Prostate gland (tissue), 2 donors: Measurements from ENCODE around the gene ZFP91. TPM values are rescaled to one million over a fixed set of nuclear protein-coding genes. Genes with fewer than 3 reads are reported as not detected.

Experiments
- DNase-seq: peaks from one replicate; pipeline ENCODE4 v3.0.0-alpha.2; 2019; ENCODE audit warnings: low spot score
- H3K27ac ChIP-seq, 2 donors: fragments of 200-600 bp; sonication (generic); 2 replicates each; pipeline ENCODE4 v1.5.1; 2017 to 2019
- H3K27me3 ChIP-seq: fragments of 200-600 bp; sonication (generic); replicated peaks from 2 replicates; pipeline ENCODE4 v1.5.1; 2019; ENCODE audit not compliant: insufficient read depth
- H3K36me3 ChIP-seq, 2 donors: fragments of 200-600 bp; sonication (generic); 1 replicate in 1 of 2; 2 replicates in 1 of 2; pipeline versions ENCODE4 v1.5.1 to v1.8.1; 2017 to 2019
- H3K4me1 ChIP-seq: fragments of 200-600 bp; sonication (generic); replicated peaks from 2 replicates; pipeline ENCODE4 v1.5.1; 2019
- H3K4me3 ChIP-seq, 2 donors: fragments of 200-600 bp; sonication (generic); 2 replicates each; pipeline ENCODE4 v1.5.1; 2017 to 2019
- H3K9me3 ChIP-seq: fragments of 200-600 bp; sonication (generic); 2 replicates; pipeline ENCODE4 v1.5.1; 2017
- CTCF ChIP-seq, 4 experiments: fragments of 200-600 bp in 2 of 4; fragments of 450-650 bp in 2 of 4; sonication (generic) in 2 of 4; IDR thresholded peaks; 1 replicate in 3 of 4; 2 replicates in 1 of 4; pipeline ENCODE4 v1.5.1; 2016 to 2019; ENCODE audit warnings: antibody characterized with exemption in 4 of 4, mild to moderate bottlenecking in 2 of 4, moderate library complexity in 2 of 4
- POLR2A ChIP-seq: fragments of 450-650 bp; IDR thresholded peaks from one replicate; pipeline ENCODE4 v1.6.1; 2016; ENCODE audit warnings: antibody characterized with exemption, mild to moderate bottlenecking
- POLR2AphosphoS5 ChIP-seq: sonication (generic); formaldehyde crosslinking; IDR thresholded peaks from one replicate; pipeline ENCODE4 v1.6.1; 2017; ENCODE audit warnings: antibody characterized with exemption
- WGBS: methylation state at CpG from one replicate; pipeline ENCODE4 v1.1.5; 2018; 5-methylcytosine and 5-hydroxymethylcytosine counted together
- intact Hi-C: fragments of 100-400 bp; cut with DNase I; formaldehyde crosslinking; loops from one replicate; pipeline ENCODE4 v1.14.2; 2022
- total RNA-seq, 2 donors: library from RNA; depleted of rRNA; stranded (reverse); fragments of >200 nt; gene quantifications; one replicate each; pipeline ENCODE4 v1.1.0, GENCODE V29; 2016

The ZFP91 gene
- total RNA-seq, 2 donors from 2014 or later, result 34.0 to 70.7 TPM

GRCh38 chr11:58573451-58574104, 5.3 kb upstream of the ZFP91 start:
- DNase-seq, result peak; percentile 50
- no peak overlapping the region for H3K4me3 ChIP-seq
- WGBS, result 43% methylated on average over 4 of the region's 4 CpGs
- peak overlapping the region; percentile 43 to 61 for H3K27ac ChIP-seq
- no peaks in the 10 kb centered on the region for H3K9me3 ChIP-seq
- H3K27me3 ChIP-seq, result no peaks in the 10 kb centered on the region
- no peaks in the 10 kb centered on the region for H3K36me3 ChIP-seq
- TF ChIP-seq POLR2AphosphoS5, result peak; percentile 11
- no peak for TF ChIP-seq POLR2A
- TF ChIP-seq CTCF (IDR thresholded peaks at IDR 0.05), result no peak
- peaks cover 3% of the 10 kb centered on the region for H3K4me1 ChIP-seq
- intact Hi-C loops, result loop anchor here (10.0 kb wide), 1 partner anchor 1249 kb away; the partner anchor contains the start of gene TNKS1BP1

GRCh38 chr11:58574881-58575280, 4.0 kb upstream of the ZFP91 start:
- H3K36me3 ChIP-seq, result no peaks in the 10 kb centered on the region
- no peak overlapping the region for H3K4me3 ChIP-seq
- peak overlapping the region; percentile 15 to 22 for H3K27ac ChIP-seq
- H3K4me1 ChIP-seq, result peaks cover 3% of the 10 kb centered on the region
- no peaks in the 10 kb centered on the region for H3K9me3 ChIP-seq
- intact Hi-C loops, result loop anchor here (5.0 to 10.0 kb wide), 2 partner anchors 567 to 1250 kb away; partner anchors contain the start of genes FAM111A and TNKS1BP1
- TF ChIP-seq POLR2A, result no peak
- no peak for TF ChIP-seq CTCF (IDR thresholded peaks at IDR 0.05)
- TF ChIP-seq POLR2AphosphoS5, result no peak
- no peaks in the 10 kb centered on the region for H3K27me3 ChIP-seq
- no peak for DNase-seq

GRCh38 chr11:58575377-58576020, 3.4 kb upstream of the ZFP91 start, which contains the start of gene LPXN:
TSS of gene LPXN (minus strand) at chr11:58575856. CDS start at chr11:58575772, 84 bp downstream.
- 74% methylated on average over 6 of the region's 6 CpGs for WGBS
- no peak for DNase-seq
- intact Hi-C loops, result loop anchor here (5.0 to 10.0 kb wide), 2 partner anchors 567 to 1251 kb away; partner anchors contain the start of genes FAM111A and TNKS1BP1
- Histone ChIP-seq H3K9me3 (no peaks in the 10 kb centered on the region), H3K4me1 (peaks cover 3% of the 10 kb centered on the region), H3K4me3 (no peak within 1 kb of the TSS), H3K27ac (peak within 1 kb of the TSS; percentile 22 to 100), H3K36me3 (no peaks in the 10 kb centered on the region), H3K27me3 (no peaks in the 10 kb centered on the region)
- no peak for TF ChIP-seq CTCF (IDR thresholded peaks at IDR 0.05)

- Histone ChIP-seq H3K36me3 (no peaks in the 10 kb centered on the region), H3K9me3 (no peaks in the 10 kb centered on the region), H3K4me1 (peaks cover 3% of the 10 kb centered on the region), H3K27ac (peak overlapping the region; percentile 100), H3K4me3 (peak overlapping the region; percentile 98), H3K27me3 (no peaks in the 10 kb centered on the region)
- DNase-seq, result no peak
- intact Hi-C loops, result loop anchor here (5.0 to 10.0 kb wide), 2 partner anchors 565 to 1252 kb away; partner anchors contain the start of genes FAM111A and TNKS1BP1
- TF ChIP-seq POLR2A (no peak), CTCF (IDR thresholded peaks at IDR 0.05) (peak in 1 of 4 experiments; percentile 28)
- 28% methylated on average over 4 of the region's 4 CpGs for WGBS
These were observed 1.9 kb upstream of the ZFP91 start for GRCh38 chr11:58576887-58577471.
